CD4-positive, alpha-beta T cell treated with Interleukin-12 subunit alpha and Interleukin-12 subunit beta, for 1 hour (primary cell): ENCODE data around the gene AGO3.

Experiments
- DNase-seq: peaks from one replicate; pipeline ENCODE4 v3.0.0-alpha.2; 2020

AGO3 gene

DNA sequence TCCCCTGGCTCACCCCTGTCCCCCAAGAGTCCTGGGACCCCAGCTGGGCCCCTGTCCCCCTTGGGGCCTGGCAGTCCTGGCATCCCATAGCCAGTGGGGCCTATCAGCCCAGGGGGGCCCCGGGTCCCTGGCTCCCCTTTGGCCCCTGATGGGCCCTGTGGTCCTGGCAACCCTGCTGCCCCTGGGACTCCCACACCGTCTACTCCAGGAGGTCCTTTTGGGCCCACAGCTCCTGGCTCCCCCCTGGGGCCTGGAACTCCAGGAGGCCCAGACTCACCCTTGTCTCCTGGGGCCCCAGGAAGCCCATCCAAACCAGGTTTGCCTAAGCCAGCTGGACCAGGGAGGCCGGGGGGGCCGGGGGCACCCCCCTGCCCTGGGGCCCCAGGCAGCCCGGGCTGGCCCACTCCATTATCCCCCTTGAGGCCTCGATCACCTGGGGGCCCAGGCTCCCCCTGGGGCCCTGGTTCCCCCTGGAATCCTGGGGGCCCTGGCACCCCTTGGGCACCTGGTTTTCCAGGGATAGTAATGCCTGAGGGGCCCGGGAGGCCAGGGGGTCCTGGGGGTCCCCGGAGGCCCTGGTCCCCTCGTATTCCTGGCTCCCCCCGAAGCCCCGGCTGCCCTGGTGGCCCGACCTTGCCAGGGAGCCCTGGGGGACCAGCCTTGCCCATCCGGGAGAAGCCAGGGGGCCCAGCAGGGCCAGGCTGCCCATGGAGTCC lies 167.9 kb downstream of the AGO3 start:
- DNase-seq = no peak

DNA sequence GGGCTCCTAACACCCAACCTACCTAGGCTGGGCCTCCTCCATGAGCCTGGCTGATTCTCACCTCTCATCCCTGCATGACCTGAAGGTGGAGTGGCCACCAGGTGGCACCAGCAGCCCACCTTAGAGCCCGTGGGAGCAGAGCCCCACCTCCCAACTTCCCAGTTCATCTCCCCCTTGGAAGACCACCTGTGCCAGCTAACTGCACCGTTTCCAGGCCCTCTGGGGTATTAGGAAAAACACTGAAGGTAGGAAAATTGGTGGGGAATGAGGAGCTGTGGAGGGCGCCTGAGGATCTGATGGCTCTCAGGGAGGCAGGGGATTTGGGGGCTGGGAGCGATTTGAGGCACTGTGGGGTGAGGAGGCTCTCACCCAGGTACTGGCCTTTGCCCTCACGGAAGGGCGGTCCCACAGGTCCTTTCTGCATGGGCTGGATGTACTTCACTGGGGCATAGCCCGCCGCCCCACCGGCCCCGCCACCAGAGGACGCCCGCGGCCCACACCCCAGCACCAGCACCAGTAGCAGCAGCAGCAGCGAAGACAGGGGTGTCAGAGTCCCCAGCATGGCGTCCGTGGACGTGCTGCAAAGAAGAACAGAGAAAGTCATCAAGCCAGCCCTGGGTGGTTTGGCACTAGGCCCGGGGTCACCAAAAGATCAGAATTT lies 168.9 kb downstream of the AGO3 start:
- DNase-seq = peak; percentile 75

DNA sequence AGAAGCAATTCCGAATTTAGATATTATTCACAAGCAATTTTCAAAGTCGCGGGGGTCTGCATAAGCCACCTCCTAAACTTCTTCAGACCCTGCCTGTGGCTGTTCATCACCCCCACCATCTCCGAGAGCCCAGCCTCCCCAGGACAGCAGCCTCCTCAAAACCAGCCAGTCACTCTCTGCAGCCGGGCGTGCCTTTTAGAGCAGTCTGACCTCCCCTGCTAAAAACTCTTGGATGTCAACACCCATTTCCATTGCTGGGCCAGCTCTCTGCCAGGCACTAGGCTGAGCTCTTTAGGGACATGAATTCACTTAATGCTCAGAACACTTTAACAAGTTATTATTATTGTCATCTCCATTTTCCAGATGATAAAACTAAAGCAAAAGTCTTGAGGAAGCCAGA lies 169.5 kb downstream of the AGO3 start:
- DNase-seq = no peak

DNA sequence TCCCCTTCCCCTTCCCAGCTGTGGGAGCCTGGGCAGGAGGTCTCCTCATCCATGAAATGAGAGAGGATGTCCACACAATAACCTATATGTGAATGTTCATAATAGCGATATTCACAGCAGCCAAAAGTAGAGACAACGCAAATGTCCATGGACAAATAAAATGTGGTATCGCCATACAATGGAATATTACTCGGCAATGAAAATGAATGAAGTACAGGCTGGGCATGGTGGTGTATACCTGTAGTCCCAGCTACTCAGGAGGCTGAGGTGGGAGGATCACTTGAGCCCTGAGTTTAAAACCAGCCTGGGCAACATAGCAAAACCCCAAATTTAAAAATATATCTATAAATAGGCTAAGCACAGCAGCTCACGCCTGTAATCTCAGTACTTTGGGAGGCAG lies 170.6 kb downstream of the AGO3 start:
- DNase-seq = no peak

DNA sequence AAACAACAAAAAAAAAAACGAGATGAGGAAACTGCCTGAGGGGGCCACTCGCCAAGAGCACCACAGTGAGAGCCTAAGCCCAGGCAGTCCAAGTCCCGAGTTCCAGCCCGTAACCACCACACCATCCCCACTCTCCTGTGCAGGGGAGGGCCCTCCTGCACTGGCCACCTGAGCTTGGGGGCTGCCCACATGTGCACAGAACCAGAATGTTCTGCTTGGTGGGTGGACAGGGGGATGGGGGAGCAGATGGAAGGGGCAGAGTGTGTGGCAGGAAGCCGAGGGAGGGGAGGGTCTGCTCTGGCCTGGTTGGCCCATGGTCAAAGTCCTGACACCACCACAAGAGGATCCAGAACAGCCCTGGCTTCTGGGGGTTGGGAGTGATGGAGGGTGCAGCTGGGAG lies 175.4 kb downstream of the AGO3 start:
- DNase-seq = no peak

DNA sequence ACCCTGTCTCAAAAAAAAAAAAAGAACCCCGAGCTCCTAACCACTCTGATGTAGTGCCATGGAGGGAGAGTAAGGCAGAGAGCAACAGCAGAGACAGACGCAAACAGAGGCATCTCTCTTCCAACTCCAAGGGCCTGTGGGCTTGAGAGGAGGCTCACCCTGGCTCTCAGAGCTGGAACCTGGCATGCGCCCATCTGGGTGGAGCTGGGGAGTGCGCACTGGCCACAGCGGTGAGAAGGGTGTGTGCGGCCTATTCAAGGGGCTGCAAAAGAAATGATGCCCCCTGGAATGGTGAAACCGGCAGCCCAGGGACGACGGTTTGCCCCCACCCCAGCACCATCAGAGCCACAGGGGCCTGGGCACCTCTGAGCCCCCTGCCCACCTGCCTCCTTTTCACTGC lies 176.5 kb downstream of the AGO3 start:
- DNase-seq = no peak

DNA sequence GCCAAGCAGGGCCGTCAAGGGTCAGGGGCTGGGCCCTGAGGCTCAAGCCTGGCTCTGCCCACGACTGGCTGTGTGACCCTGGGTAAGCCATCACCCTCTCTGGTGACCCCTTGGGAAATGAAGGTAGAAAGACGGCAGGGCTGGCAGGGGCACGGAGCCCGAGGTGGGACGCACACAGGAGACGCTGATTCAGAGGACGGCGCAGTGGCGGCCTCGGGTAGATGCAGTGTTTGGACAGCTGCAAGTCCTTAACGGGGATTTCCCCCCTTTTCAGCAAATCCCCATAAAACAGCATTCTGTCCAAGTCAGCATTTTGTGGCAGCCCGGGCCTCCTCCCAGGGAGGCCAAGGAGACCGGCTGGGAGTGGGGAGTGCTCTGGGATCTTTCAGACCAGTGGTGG lies 177.4 kb downstream of the AGO3 start:
- no peak for DNase-seq

DNA sequence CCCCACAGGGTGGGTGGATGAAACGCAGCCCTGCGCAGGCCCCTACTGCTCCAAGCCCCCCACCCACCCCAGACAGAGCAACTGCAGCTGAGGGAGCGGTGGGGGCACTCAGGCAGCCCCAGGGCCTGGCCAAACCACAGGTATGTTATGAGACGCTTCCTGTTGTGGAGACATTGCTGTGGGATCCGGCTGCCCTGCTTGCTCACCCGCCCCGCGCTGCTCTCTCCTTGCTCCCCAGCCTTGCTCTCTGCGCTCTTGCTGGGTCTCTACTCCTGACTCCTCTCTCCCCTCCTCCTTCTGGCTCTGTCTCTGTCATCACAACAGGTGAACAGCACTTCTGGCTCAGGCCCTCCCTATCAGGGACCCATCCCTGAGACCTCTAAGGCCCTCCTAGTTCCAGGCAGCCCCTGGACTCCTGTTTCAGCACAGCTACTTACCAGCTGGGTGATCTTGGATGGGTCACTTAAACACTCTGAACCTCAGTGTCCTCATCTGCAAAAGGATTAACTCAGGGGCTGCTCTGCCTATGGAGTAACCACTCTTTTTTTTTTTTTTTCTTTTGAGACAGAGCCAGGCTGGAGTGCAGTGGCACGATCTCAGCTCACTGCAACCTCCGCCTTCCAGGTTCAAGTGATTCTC lies 178.3 kb downstream of the AGO3 start:
- DNase-seq = peak; percentile 50

DNA sequence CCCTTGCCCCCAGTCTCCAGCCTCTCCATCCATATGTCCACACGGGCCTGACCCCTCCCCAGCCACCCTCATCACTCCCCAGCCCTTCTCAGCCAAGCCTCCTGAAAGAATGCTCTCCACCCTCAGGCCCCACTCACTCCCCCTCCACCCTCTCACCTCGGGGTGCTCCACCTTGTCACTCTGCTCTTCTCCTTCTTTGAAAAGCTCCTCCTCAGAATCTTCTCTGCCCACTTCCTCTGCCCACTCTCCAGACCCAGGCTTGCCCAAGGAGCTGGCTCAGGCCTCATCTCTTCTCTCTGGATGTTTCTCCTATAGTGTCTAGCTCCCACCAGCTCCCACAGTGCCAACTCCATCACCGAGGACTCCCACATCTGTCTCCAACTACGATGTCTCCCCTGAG lies 180.2 kb downstream of the AGO3 start:
- no peak for DNase-seq

DNA sequence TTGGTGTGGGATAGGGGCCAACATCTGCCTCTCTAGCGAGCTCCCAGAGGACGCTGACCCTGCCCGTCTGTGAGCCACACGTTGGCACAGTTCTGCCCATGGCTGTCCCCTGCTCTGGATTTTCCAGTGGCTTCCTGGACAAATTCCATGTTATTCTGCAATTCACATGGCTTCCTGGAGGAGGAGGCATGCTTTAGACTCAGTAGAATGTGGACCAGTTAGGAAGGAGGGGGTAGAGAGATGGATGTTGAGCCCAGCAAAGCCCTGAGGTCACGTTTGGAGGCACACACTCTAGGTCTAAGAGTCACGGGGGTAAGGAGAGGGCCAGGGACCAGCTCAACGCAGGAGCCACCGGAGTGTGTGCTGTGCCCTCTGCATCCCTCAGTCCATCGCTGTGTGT lies 181.9 kb downstream of the AGO3 start:
- DNase-seq = no peak

DNA sequence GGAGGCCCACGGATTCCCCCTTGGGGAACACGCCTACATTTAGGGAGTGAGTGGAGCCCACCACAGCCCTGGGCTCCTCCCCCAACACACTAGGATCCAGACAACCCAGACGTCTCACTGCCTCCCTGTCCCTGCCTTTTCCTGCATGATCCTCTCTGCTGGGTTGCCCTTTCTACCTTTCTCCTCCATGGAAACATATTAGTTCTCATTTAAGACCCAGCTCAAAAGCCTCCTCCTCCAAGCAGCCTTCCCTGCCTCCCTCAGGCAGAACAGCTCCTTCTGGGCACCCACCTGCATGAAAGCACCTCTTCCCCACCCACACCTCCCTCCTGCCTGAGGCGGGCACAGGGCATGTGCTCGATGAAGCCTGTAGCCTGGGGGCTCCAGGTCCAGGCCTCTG lies 183.5 kb downstream of the AGO3 start:
- no peak for DNase-seq

DNA sequence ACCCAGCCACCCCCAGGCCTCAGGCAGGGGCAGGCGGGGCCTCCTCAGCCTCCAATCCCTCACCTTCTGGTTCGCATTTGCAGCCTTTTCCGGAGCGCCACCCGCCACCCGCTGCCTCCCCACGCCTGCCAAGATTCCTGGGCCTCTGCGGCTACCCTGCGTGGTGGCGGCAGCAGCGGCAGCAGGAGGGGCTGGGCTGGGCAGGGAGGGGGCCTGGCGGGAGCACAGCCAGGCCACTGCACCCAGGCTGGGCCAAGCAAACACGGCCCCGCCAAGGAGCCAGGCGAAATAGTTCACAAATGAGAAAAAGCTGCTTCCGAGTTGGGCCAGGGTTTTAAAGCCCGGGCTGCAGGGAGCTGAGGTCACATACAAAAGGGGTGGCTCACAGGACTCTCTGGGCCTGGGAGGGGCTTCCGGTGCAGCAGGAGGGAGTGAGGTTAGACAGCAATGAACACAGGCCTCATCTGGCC lies 184.3 kb downstream of the AGO3 start:
- DNase-seq = no peak

DNA sequence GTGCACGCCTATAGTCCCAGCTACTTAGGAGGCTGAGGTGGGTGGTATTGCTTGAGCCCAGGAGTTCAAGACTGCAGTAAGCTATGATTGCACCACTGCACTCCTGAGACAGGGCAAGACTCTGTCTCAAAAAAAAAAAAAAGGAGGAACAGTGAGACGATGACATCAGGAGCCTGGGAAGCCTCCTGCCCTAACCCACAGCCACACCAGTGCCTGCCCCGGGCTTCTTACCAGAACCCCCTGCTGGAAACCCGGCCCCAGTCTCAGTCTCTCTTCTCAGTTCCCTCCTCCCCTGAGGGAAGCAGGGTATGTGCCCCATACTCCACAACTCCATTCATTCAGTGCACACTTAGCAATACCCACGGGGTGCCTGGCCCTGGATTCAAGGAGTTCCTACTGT lies 185.0 kb downstream of the AGO3 start:
- DNase-seq = no peak

DNA sequence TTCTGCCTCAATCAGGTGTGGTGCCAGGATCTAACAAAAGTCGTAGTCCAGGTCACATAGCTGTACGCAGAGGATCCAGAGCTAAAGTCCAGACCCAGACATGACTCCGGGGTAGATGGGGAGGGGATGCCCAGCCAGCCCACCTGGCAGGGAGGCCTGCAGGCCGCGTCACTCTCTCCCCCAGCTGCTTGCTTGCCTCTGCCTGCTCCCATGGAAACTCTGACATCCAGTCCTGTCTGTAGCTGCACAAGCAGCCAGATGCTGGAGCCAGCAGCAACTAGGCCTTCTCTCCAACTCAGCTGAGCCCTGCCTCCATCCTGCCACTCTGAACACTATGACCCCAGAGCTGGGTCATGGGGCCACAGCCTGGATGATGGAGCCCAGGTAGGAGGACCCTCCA lies 186.0 kb downstream of the AGO3 start:
- no peak for DNase-seq

DNA sequence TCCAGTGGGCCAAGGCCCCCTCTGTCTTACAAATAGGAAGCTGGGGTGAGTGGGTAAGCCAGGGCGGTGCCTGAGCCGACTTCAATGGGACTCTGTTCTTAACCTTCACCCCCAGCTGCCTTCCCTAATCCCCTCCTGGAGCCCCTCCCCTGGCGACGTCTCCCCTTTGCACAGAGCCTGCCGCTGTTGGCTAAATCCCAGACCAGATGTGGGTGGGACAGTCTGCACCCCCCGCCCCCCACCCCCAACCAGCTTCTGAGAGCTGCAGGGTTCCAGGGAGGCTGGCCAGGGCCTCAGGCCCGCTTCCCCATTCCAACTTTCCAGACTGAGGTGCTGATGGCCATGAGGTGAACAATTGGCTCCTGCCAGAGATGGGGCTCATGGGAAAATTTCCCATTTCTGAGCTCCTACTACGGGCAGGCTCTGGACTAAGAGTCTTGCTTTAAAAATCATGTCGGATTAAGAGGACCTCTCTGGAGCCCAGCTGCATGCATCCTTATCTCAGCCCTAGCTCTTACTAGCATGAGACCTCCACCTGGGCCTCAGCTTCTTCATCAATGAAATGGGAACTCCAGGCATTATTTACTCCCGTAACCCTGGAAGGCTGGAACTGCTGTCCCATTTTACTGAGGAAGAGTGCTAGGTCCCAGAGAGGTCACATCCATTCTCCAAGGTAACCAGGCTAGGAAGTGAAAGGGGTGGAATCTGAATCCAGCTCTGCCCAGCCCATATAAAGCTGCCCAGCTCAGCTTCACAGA lies 187.7 kb downstream of the AGO3 start:
- no peak for DNase-seq

DNA sequence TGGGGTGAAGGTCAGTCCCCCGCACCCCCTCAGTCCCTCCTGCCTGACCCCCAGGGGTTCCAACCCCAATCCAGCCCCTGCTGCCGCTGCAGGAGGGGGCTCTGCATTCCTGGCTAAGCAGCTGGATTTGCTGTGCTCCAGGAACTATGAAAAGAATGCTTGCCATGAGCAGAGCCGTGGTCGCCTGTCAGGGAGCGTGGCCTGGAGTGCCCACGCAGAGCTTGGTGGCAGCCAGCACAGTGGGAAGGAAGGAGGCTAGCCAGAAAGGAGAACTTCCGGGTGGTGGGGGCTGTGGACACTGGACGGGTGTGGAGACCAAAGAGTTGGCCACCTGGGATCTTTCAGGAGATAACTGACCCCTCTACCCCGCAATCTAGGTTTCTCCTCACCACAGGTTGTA lies 188.6 kb downstream of the AGO3 start:
- no peak for DNase-seq
